SK-N-MC (cell line): ENCODE measurements around the gene GNAO1.

Source experiments
- EZH2 ChIP-seq: fragments of 200-600 bp; sonication (generic); IDR thresholded peaks from one replicate; pipeline ENCODE4 v1.6.1; 2017; ENCODE audit warnings: antibody characterized with exemption
- FOXP2 ChIP-seq: optimal IDR thresholded peaks from 2 replicates; pipeline ENCODE3; 2011; ENCODE audit warnings: mild to moderate bottlenecking, moderate library complexity; ENCODE audit not compliant: insufficient read depth; ENCODE audit errors: extremely low read length, control extremely low read depth
- POLR2AphosphoS5 ChIP-seq: IDR thresholded peaks from 2 replicates; pipeline ENCODE4 v1.6.1; 2012; ENCODE audit warnings: mild to moderate bottlenecking, low read depth, low read length, borderline replicate concordance

GRCh38 chr16:56242740-56243139 is 51.5 kb downstream of the GNAO1 start:
- TF ChIP-seq EZH2 (no peak), POLR2AphosphoS5 (no peak), FOXP2 (no peak)
